8988T (cell line): ENCODE results near the gene MAP2K3.
"Not testable (repeated sequence)": the region's sequence is repeated elsewhere in the genome, so short reads cannot be mapped to it uniquely, and the experiment has no call there.

Experiments used
- DNase-seq: peaks from one replicate; pipeline ENCODE4 v3.0.0; 2011

The MAP2K3 gene

DNA sequence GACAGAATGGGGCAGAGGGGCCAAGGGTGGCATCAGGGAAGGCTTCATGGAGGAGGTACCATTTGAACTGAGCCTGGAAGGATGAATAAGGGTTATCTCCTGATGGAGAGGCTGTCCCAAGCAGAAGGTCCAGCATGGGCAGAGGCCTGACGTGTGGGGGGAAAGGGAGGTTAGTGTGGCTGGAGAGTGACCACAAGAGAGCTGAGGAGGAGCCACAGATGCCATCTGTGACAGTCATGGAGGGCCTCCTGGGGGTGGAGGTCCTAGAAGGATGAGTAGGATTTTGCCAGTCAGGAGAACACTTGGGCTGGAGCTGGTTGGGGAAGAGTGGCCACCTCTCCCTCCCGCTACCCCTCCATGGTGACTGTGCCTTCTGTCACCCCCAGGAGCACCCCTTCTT lies 29.2 kb downstream of the MAP2K3 start:
- DNase-seq: not testable (repeated sequence)

- DNase-seq: not testable (repeated sequence)
These were observed 29.8 kb downstream of the MAP2K3 start for GRCh38 chr17:21314261-21314664.

- DNase-seq: not testable (repeated sequence)
These were observed 30.2 kb downstream of the MAP2K3 start for GRCh38 chr17:21314701-21315111.

DNA sequence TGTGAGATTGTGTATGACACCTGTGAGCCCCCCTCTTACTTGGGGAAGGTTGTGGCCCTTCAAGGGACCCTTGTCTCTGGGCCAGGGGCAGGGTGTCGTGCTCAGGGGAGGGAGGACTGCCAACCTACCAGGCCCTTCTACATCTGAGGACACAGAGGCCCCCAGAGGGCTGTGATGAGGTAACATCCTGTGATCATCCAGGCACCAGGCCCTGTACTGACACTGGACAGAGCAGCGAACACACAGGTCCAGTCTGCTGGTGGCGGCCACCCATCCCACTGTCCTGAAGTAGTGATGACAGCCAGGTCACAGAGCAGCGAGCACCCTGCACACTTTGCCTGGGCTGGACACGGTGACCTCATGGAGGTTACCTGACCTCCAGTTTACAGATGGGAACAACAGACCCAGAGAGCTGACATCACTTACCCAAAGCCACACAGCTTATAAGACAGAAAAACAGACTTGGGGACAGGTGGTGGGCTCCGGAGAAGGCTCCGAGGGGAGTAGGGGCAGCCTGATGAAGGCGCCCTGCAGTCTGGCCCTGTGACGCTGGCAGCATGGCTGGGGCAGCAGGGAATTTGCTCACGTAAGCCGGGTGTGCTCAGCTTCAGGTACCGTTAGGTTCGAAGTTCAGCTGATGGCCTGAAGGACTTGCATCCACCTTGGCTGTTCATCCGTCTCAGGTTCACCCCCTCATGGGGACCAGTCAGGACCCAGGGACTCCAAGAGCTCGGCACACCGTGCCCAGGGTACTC lies 30.9 kb downstream of the MAP2K3 start:
- not testable (repeated sequence) for DNase-seq

DNA sequence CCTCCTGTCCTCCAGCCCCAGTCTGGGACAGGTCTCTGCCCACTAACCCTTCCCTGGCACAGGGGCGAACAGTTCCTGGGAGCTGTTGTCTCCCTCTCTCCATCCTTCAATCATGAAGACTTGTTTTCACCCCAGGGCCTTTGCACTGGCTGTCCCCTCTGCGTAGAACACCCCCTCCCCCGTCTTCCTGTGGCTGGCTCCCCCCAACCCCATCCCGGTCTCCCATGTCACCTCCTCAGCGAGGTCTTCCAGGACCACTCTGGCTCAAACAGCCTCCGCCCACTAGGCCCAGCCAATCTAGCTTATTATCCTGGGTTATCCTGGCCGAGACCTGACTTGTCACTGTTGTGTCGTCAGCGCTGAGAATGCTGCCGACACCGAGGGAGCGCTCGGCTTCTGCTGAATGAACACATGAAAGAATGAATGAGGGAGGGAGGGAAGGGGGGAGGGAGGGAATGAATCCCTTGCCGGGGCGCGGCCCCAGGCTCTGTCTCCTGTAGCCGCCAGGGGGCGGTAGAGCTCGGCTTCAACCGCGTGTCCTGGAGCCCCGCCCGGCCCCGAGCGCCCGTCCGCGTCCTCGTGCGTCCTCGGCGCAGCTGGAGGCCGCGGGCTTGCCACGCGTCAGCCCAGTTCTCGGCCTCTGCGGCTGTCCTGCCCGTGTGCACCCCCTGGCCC lies 31.8 kb downstream of the MAP2K3 start:
- not testable (repeated sequence) for DNase-seq

- not testable (repeated sequence) for DNase-seq
These were observed 32.5 kb downstream of the MAP2K3 start for GRCh38 chr17:21316887-21317500.

DNA sequence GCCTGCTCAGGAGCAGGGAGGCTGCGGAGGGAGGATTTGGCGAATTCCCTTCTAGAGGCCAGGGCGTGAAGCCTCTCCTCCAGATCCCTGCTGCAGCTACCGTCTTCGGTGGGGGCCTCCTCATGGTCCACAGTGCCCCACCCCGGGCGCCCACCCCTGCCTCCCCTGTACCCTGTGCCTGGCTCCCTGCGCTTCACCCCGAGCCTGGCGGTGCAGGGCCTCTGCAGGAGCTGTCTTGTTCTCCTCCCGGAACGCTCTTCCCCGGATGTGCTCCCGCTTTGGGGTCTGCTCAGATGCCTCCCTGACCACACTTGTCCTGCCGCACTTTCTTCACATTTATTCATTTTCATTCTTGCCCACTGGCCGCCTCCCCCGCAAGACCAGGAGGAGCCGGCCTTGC lies 33.3 kb downstream of the MAP2K3 start:
- DNase-seq: not testable (repeated sequence)

GRCh38 chr17:21318439-21318838 lies 33.9 kb downstream of the MAP2K3 start:
- DNase-seq: no peak

DNA sequence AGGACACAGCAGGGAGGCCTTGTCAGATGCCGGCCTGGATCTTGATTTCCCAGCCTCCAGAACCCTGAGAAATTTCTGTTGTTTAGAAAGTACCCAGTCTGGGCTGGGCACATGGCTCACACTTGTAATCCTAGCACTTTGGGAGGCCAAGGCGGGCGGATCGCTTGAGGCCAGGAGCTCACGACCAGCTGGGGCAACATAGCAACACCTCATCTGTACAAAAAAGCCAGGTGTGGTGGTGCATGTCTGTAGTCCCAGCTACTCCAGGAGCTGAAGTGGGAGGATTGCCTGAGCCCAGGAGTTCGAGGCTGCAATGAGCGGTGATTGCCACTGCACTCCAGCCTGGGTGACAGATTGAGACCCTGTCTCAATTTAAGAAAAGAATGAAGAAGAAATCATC lies 34.3 kb downstream of the MAP2K3 start:
- DNase-seq: not testable (repeated sequence)

GRCh38 chr17:21319256-21319655 lies 34.7 kb downstream of the MAP2K3 start:
- not testable (repeated sequence) for DNase-seq

DNA sequence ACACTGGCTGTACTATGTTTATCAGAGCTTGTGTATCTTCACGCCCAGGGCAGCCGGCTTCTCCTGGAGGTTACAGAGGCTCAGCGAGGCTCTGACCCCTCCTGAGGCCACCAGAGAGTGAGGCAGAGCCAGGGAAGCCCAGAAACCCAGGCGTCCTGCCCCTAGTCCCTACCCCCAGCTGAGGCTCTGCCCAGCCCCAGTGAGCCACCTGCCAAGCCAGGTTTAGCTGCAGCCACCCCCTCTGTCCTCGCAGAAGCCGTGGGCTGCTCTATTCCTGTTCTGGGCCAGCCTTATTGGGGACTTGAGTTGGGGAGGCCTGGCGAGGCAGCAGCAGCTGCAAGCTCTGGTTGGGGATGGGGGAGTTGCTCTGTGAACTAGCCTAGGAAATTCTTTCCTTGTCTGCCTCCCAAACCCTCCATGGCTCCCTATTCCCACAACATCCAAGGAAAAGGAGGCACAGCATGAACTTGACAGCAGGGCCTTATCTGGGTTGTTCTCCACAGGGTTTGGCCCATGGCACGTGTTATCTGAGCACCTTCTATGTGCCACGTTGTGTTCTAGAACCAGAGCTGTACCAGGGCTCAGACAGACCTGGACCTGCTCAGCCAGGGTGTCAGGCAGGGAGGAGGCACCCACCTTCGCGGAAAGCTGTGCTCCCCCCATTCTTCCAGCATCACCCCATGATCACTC lies 35.3 kb downstream of the MAP2K3 start:
- DNase-seq: not testable (repeated sequence)

- not testable (repeated sequence) for DNase-seq
These were observed 35.9 kb downstream of the MAP2K3 start for GRCh38 chr17:21320430-21320829.

DNA sequence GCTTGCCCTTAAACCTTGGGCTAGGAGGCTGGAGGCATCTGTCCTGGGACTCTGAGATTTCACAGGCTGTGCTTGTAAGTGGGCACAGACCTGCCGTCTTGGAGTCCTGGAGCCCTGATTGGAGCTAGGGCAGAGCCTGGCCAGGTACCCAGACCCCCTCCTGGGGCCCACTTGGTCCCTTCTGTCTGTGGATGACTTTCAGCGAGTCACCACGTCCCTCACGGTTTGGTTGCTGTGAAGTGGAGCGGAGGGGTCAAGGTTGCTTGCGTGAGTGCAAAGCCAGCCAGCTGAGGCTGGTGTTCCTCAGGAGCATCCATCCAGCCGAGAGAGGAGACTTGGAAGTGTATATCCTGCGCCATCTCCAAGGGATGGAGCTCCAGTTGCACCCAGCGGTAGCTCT lies 36.5 kb downstream of the MAP2K3 start:
- not testable (repeated sequence) for DNase-seq

GRCh38 chr17:21321744-21322191 lies 37.3 kb downstream of the MAP2K3 start:
- not testable (repeated sequence) for DNase-seq

GRCh38 chr17:21323257-21324111 lies 39.0 kb downstream of the MAP2K3 start:
- not testable (repeated sequence) for DNase-seq

DNA sequence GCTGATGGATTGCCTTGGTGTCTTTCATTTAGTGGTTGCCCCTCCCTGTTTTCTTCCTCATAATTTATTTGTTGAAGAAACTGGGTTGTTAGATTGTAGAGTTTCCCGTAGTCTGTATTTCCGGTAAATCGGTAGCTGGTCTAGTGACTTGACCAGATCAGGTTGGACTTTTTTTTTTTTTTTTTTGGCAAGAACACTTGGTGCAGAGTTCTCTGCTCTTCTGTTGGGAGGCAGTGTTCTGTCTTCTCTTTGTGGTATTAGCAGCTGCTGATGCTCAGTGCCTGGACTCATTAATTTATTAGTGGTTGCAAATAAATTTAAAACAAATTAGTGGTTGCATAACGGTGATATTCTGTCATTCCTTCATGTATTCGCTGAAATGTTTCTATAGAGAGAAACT lies 40.2 kb downstream of the MAP2K3 start:
- not testable (repeated sequence) for DNase-seq

GRCh38 chr17:21327921-21328320 lies 43.4 kb downstream of the MAP2K3 start:
- not testable (repeated sequence) for DNase-seq

DNA sequence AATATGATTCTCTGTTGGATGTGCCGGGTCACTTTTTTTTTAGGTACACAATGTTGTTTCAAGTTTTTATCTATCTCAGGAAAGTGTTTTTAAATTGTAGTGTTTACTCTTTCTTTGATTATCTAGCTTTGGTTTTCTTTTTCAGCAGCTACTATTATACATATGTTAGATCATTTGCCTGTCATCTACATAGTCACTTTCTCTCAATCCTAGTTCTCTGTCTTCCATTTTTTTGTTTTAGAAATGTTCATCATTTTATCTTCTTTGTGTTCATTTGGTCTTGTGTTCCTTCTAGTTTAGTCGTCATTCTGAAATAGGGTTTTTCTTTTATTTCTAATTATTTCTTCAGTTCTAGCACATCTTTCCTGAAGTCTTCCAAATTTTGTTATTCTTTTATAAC lies 44.3 kb downstream of the MAP2K3 start:
- not testable (repeated sequence) for DNase-seq

GRCh38 chr17:21330436-21331160 lies 46.1 kb downstream of the MAP2K3 start:
- DNase-seq: no peak

DNA sequence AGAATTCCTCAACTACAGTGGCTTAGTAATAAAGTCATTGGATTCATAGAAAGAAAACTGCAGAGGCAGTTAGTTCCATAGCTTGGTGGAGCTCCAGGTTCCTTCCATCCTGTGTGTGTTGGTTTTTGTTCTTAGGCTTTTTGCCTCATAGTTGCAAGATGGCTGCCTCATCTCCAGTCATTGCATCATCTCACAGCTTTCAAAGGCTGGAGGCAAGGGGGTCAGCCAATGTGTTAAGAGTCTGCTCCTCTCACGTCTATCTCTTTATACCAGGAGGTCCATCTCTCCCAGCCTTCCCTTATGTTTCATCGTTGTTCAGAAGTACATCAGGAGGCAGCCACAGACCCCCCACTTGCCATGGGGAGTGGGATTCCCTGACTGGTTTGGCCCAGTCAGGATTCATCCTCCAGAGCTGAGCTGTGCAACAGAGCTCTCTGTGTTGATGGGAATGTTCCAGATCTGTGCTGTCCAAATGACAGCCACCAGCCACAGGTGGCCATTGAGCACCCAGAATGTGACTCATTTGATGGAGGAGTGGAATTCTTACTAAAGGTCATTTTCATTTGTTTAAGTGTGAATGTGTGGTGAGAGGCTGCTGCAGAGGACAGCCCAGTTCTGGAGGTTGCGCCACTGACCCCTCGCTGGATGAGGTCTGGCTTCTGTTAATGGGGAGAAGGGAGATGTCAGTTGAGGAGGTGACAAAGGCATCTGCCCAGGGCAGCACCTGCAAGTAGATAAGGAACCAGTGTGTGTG lies 52.2 kb downstream of the MAP2K3 start:
- not testable (repeated sequence) for DNase-seq
